Measurements from ENCODE around the gene CLCA1.

DNA sequence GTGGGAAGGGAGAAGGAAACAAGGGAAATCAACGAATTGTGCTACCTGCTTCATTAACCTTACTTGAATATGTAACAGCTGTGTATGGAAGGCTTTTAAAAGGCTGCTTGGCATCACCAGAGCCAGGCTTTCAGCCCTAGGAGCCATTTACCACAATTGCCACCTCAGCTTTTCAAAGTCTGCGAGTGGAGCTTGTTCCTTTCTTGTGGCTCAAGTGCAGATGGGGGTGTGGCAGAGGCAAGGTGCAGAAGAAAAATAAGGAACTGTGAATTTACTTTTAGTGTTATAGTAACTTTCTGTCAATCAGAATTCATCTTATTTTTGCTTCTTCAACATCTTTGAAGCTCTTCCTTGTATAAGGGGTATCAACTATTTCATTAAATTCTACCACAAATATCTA is 27.1 kb upstream of the CLCA1 start:
- TF ChIP-seq EZH2 (IDR thresholded peaks at IDR 0.05) (no peak), CTCF (IDR thresholded peaks at IDR 0.05) (no peak), EZH2phosphoT487 (IDR thresholded peaks at IDR 0.05) (no peak)
